B cell (primary cell): Measurements from ENCODE around the gene CASK.

Source experiments
- CTCF ChIP-seq: fragments of 200-600 bp; IDR thresholded peaks from one replicate; pipeline ENCODE4 v1.8.0; 2022; ENCODE audit warnings: antibody characterized with exemption, mild to moderate bottlenecking
- EZH2 ChIP-seq: IDR thresholded peaks from 2 replicates; pipeline ENCODE4 v1.6.1; 2012; ENCODE audit warnings: borderline replicate concordance, low read depth, mild to moderate bottlenecking, moderate library complexity, low read length; ENCODE audit not compliant: insufficient read depth, poor library complexity, severe bottlenecking

- TF ChIP-seq CTCF (no peak), EZH2 (no peak)
Measured at GRCh38 chrX:41708486-41708885, 214.9 kb downstream of the CASK start.
